ENCODE results near the gene SLC37A1.

GRCh38 chr21:42527127-42527488 is 13.5 kb downstream of the SLC37A1 start:
- TF ChIP-seq EZH2phosphoT487 (conservative IDR thresholded peaks at IDR 0.05; ENCODE audit: low read length): no peak
- TF ChIP-seq, protein P1, sequence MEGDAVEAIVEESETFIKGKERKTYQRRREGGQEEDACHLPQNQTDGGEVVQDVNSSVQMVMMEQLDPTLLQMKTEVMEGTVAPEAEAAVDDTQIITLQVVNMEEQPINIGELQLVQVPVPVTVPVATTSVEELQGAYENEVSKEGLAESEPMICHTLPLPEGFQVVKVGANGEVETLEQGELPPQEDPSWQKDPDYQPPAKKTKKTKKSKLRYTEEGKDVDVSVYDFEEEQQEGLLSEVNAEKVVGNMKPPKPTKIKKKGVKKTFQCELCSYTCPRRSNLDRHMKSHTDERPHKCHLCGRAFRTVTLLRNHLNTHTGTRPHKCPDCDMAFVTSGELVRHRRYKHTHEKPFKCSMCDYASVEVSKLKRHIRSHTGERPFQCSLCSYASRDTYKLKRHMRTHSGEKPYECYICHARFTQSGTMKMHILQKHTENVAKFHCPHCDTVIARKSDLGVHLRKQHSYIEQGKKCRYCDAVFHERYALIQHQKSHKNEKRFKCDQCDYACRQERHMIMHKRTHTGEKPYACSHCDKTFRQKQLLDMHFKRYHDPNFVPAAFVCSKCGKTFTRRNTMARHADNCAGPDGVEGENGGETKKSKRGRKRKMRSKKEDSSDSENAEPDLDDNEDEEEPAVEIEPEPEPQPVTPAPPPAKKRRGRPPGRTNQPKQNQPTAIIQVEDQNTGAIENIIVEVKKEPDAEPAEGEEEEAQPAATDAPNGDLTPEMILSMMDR (IDR thresholded peaks at IDR 0.05; ENCODE audit: insufficient read depth, low read length, poor library complexity, severe bottlenecking): no peak
